NCI-H748 (cell line): ENCODE data around the gene HOXA13.

Experiments used
- DNase-seq: peaks from one replicate; lab custom pipeline; 2025; ENCODE audit not compliant: unreplicated experiment; lab: John Stamatoyannopoulos, UW

Gene HOXA13

GRCh38 chr7:27237735-27238334 is 37.9 kb upstream of the HOXA13 start:
- no peak for DNase-seq

DNA sequence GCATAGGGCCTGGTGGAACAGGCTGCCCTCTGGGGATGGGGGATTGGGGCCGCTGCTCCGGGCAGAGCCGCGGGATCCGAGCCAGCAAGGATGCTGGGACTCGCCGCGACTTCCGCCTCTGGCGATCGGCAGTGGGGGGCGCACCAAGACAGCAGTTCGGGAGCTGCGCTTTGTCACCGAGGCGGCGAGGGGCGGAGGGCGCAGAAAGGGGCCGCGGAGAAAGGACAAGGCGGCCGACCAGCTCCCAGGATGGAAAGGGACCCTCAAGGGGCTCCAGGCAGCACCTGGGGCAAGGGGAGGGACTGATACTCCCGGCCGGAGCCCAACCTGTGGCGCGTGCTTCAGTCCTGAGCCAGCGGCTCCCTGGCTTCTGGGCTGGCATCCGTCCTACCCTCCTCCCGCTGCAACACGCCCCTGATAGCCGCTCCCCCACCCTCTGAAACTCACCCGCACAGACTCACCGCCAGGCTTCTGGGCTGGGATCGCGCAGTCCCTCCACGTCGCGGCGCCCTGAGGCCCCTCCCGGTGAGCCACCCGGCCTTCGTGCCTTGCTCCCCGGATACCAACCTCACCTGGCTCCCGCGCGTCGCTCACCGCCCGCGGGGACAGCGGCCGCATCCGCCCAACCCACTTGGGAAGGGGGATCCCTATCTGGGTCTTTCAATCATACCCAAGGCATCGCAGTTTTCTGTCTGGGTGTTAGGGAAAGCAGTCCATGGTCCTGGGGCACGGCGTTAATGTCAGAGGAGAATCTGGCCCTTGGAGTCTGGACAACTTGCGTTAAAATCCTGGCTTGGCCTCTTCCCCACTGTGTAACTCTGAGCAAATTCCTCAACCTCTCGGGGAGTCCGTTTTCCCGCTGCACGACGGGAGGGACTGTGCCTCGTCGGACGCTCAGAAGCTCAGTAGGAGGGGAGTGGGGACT is 35.8 kb upstream of the HOXA13 start:
- DNase-seq, result peak; percentile 83

- DNase-seq, result no peak
Measured at GRCh38 chr7:27229448-27229847, 29.6 kb upstream of the HOXA13 start.

DNA sequence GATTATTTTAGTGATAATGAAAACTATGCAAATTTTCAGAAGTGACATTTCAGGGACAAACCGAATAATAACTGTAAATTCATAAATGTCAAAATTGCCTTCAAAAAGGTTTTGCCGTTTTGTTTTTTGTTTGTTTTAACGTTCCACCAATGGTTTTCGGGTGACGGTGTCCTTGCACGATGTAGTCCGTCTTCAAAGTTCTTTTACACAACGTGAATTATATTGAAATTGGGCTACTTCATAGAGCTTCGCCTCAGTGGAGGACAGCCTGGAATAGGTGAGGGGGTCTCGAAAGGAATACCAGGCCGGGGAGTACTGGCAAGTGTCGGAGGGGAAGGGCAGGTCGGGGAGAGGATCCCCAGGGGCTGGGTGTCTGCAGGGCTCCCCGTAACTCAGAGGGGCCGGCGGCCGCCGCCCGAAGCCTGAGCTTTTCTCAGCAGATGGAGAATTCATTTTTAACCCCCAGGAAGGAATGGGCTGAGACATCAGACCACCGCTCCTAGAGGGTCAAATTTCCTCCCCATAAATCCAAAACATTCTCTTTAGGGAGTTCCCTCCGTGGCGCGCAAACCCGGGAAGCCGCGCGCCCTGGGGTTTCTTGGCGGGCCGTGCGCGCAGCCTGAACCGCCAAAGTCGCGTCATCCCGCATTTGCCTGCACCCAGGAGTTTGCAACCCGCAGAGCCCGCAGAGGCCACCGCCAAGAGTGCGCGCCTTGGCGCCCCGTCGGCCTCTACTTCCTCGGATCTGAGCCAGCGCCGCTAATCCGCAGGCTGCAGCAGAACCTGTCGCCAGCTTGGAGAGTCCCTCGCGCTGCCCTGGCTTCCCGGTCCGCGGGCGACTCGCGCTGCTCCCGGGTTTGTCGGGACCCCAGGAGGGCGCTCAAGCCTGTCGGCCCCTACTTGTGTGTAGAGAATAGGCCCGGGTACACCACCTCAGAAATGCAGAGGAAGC is 25.4 kb upstream of the HOXA13 start:
- no peak for DNase-seq

GRCh38 chr7:27223941-27224575 is 24.2 kb upstream of the HOXA13 start:
- no peak for DNase-seq

- no peak for DNase-seq
Measured at GRCh38 chr7:27221201-27221797, 21.4 kb upstream of the HOXA13 start.

DNA sequence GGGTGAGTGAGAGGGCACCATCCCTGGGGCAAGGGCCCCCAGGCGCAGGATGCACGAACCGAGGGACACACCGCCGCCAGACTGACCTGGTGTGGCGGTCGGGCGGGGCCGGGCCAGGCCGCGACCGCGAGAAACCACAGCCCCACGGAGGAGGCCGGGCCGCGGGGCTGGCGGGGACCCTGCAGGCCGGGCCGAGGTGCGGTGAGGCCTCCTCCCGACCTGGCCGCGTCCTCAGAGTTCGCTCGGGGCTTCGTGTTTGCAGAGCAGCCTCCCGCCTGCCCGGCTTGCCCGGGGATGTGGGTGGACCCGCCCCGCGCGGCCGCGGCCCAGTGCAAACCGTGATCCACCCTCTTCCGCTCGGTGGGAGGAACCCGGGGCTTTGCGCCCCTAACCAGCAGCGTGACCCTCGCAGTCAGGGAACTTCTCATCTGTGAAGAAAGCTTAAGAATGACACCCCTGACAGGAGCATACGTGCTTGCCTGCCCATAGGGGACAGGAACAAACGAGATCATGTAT is 20.6 kb upstream of the HOXA13 start:
- DNase-seq, result no peak

DNA sequence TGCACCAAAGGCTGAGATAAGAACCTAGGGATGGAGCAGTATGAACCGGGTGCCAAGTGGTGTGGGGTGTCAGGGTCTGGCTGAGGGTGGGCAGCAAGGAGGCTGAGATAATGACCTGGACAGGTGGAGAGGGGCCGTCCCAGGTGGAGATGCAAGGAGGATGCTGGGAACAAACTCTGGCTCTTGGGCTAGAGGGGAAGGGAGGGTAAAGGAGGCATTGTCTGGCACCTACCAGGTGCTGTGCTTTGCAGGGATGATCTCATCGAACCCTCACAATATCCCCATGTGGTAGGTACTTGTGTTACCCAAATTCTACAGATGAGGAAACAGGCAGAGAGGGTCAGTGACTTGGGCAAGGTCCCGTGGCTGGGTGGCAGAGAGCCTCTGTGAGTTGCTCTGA is 19.9 kb upstream of the HOXA13 start:
- DNase-seq, result no peak

DNA sequence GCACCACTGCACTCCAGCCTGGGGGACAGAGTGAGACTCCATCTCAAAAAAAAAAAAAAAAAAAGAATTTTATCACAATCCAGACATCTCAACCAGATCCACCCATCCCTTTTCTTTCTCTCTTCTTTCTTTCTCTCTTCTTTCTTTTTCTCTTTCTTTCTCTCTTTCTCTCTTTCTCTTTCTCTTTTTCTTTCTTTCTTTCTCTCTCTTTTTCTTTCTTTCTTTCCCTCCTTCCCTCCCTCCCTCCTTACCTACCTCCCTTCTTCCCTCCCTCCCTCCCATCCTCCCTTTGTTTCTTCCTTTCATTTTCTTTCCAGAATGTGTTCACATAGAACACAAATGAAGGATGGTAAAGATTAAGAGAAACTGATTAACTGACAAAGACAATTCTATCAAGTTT is 18.1 kb upstream of the HOXA13 start:
- no peak for DNase-seq

DNA sequence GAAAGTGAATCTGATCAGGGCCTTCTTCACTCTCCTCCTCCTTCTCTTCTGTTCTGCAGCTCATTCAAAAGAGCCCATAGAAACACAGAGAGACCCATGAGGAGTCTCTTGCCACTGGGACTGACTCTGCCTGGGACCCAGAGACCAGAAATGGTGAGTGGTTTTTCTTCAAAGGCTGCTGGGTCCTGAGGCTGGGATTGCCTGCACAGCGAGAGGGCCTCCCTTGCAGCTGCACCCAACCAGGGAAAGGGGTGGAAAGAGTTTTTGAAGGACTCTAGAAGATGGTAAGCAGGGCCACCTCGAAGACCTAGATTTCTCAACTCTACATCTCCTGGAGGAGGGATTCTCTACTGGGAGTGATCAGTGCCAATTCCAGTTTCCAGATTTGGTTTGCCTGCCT is 15.5 kb upstream of the HOXA13 start:
- no peak for DNase-seq

- DNase-seq, result no peak
Measured at GRCh38 chr7:27214239-27214950, 14.5 kb upstream of the HOXA13 start.

DNA sequence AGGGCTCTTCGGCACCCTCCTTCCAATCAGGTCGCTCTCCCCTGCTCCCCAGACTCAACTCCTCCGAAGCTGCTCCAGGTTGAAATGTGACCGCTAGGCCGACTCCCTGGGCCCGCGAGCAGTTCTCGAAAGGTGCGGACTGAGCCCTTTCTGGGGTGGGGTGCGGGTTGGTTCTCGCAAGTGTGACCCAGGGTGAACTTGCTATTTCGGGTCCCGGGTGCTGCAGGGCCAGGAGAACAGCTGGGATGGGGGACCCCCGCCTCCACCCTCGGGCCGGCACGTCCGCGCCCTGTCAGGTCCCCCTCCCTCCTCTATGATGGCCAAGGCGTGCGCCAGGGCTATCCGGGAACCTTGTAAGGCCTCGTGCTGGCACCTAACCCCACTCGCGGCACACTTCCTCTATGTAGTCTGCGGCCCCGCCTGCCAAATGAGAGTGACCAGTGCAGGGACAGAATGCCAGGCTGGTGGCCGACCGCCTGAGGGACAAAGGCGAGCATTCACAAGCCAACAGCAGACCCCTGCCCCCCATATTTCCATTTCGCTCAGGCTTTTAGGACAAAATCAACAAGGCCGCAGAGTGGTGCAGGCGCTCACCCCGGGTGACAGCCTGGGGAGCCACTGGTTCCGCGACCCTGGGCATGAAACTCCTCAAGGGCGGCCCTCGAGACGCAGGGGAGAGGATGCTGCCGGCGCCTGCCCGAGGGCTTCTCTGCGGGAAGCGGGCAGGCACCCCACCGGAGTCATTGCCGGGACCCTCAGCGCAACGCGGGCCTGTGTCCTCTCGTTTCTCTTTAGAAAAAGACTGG is 13.7 kb upstream of the HOXA13 start:
- DNase-seq, result no peak

DNA sequence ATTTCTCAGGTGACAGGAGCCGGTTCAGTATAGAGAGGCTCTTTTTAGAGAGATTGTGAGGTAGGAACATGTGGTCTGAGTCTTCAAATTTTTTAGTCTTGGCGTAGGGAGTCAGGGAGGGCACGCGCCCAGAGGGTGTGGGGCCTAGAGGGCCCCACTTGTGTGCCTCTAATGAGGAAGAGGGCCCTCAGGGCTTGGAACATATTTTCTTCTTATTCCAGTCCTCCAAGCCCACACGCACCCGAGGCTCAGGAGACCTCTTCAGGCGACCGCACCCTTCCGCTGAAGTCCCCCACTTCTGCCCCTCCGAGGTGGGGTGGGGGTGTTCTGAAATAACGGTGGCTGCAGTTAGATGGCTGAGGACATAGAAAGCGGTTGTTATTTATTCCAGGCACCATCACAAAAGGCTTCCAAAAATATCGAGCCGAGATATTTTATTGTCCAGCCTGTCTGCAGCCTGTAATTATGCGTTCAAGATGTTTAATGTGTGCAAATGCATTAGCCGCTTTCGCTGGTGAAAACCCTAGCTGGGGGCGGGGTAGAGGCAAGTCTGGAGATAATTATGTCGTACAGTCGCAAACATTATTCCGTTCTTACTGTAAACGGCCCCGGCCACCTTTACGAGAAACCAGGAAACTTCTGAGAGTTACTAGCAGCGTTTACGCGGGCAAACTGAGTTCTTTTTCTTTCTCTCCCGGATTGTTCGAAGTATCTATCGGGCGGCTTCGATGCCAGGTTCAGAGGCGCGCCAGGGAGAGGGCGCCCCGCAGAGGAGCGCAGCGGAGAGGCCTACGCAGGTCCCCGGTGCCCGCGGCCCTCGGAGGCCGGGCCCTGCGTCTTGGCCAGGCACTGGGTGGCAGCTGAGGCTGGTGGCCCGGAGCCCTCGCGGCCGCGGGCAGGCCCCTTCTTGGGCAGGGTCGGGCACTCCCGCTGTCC is 12.9 kb upstream of the HOXA13 start:
- peak; percentile 73 for DNase-seq

DNA sequence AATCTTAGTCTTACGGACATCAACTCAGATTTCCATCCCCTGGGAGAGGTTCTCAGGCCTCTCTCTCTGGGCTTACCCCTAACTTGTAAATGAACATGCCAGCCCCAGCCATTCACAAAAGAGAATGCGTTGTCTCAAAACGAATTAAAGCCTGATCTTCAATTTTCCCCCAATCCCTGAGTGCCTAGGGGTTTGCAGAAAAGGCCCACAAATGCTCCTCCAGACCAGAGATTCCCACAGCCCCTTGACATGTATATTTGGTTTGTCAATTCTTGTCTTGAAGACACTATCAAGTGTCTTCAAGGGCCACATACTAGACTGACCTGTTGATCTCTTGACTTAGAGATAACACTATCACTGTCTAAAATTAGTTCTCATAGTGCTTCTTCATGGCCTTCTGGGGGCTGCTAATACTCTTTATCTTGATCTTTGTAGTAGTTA is 11.9 kb upstream of the HOXA13 start:
- DNase-seq, result no peak

GRCh38 chr7:27211084-27211446 is 11.2 kb upstream of the HOXA13 start:
- no peak for DNase-seq

- no peak for DNase-seq
Measured at GRCh38 chr7:27210441-27211083, 10.7 kb upstream of the HOXA13 start.

DNA sequence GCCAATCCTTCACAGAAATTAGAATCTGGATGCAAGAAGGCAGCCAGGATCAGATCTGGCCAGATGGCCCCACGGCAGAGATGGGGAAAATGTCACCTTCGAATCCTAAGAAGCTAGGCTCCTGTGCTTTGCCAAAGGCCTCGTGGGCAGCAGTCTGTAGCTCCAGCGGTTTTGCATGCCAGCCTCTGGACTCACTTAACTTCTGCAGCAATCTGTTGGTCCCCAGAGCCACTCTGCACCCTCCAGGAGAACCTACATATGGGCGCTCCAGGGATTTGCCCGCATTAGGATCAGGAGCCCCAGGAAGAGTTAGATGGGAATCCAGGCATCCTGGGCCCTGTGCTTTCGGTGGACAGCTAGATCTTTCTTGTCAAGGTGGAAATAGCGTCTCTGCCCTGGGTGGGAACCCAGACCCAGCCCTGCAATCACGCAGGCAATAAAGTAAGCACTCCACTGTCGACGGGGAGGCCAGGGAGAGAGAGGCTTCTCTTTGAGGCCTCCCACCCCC is 10.1 kb upstream of the HOXA13 start:
- DNase-seq, result no peak
